SHP77 treated with DMSO at 0.1 percent for 48 hours (cell line): ENCODE results near the gene BET1L.

ENCODE experiments used
- DNase-seq: peaks from one replicate; lab custom pipeline; 2025; lab: John Stamatoyannopoulos, UW

Gene BET1L

DNA sequence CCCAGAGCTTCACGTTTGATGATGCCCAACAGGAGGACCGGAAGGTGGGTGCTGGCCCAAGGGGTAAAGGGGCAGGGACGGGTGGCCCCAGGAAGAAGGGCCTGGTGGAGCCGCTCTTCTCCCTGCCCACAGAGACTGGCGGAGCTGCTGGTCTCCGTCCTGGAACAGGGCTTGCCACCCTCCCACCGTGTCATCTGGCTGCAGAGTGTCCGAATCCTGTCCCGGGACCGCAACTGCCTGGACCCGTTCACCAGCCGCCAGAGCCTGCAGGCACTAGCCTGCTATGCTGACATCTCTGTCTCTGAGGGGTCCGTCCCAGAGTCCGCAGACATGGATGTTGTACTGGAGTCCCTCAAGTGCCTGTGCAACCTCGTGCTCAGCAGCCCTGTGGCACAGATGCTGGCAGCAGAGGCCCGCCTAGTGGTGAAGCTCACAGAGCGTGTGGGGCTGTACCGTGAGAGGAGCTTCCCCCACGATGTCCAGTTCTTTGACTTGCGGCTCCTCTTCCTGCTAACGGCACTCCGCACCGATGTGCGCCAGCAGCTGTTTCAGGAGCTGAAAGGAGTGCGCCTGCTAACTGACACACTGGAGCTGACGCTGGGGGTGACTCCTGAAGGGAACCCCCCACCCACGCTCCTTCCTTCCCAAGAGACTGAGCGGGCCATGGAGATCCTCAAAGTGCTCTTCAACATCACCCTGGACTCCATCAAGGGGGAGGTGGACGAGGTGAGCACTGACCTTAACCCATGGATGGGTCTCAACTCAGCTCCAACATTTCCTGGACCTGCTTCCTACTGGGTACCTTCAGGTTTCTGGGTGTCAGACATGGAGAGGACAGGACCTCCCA, 2.3 kb upstream of the BET1L start:
- DNase-seq: no peak

DNA sequence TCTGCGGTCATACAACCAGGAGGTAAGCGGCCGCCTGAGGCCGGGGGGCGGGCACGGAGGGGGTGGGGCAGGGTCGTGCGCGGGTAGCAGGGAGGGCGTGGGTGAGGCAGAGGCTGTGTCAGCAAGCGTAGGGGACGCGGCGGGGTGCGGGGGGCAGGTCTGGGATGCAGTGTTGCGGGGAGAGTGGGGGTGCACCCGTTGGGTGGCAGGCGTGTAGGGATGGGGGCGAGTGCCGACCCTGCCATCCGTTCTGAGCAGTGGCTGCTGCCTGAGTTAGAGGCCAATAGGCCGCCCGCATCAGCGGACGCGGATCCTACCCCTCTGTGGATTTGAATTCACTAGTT, 1.7 kb upstream of the BET1L start:
- DNase-seq: no peak

DNA sequence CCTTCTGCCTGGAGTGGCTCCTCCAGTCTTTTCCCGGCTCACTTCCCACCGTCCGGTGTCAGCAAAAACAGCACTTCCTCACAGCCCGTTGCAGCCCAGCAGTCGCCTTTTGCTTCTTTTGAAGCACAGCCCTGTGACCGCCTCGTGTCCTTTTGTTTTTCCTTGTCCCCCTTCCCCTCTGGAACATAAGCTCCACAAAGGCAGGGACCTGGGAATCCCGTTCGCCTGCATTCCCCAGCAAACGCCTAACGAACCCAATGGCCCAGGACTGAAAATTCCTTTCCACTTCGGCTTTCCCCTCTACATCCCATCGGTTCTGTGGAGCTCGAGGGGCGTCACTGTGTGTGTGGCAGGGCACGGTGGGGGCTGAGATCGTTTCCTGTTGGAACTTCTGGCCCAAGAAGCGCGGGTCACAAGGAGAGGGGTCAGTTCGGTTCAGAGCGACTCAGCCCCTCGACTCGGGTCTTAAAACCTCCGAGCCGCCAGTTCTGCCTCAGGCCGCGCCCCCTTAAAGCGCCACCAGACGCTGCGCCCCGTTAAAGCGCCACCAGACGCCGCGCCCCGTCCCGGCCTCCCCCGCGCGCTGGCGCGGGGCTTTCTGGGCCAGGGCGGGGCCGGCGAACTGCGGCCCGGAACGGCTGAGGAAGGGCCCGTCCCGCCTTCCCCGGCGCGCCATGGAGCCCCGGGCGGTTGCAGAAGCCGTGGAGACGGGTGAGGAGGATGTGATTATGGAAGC, 1.1 kb upstream of the BET1L start:
- no peak for DNase-seq

DNA sequence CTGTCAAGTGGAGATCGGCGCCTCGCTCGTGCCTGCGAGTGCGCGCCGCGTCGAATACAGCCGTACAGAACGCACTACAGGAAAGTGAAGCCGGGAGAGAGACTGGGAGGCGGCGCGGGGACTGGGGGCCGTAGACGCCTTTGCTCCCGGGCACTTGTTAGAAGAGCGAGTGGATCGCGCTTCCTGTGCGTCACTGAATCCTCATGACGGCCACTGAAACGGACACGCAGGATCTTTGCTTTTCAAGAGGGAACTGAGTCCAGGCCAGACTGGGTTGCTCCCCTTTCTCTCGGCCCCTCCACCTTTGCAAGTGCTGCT, 623 bp upstream of the BET1L start:
- DNase-seq: no peak

DNA sequence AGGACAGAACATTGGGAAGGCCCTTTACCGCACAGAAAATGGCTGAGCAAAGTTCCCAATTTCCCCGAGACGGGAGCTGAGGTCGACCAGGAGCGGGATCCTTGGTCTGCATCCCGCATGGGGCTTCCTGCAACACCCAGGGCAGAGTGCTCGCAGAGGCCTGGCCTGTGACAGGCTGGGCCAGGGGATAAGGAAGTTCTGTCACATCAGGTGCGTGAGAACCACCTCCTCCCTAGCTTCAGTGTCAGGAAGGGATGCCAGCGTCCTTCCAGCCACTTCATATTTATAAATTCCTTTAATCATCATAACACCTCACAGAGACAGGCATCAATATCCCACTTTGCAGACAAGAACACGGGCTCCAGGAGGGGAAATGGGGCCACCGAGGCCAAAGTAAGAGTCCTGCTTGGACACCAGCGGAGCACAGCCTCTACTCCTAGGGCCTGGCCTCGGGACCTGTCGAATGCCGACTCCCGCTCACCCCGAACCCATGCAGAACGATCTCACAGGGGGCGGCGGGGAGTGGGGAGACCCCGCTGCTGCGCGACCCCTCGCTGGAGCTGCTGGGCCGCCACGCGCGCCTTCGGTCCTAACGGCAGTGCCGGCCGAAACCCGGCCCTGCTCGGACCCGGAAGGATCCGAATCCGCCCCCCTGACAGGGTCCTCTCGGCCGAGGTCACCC, 532 bp downstream of the BET1L start:
- no peak for DNase-seq

DNA sequence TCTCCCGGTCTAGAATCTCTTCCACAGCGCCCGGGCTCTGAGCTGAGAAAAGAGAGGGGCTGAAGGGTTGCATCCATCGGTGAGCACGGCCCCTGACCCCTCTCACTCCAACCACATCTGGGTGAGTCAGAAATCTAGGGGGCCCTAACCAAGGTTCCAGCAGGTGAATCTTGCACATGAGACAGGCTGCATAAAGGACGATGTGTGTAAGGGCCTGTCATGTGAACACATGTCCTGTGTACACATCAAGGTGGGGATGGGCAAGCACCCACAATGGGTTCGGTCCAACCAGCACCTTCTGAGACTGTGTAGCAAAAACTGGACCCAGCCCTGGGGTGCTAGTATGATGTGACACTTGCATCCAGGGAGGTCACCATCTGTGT, 1.2 kb downstream of the BET1L start:
- DNase-seq: no peak

DNA sequence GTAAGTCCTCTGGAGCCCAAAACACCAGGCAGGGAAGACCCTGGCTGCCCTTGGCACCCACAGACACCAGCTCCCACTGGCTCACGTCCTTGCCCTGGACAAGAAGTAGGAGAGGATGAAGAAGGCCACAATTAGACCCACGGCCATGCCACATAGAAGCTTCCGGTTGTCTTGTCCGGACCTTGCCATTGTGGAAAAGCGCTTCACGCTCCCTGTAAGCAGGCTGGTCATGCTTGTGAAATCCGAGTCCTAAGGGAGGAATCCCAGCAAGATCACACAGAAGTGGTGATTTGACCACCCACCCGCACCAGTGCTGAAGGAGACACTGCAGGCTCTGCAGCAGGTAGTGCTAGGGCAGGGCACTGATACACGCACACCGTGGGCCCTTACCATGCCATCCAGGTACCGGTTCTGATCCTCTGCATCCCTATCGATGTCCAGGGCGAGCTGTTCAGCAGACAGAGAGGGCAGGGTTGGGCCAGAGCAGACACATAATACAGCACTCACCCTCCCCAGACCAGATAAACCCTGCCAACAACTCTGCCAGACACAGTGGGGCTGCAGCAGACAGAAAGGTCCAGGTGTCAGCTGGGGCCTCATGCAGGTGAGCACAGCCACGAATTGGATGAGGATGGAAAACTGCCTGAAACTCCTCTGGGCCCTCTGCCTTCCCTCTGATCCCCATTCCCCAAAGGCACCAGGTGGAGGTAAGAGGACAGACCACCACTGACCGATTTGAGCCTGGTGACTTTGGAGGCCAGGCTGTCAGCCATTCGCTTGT, 1.8 kb downstream of the BET1L start:
- no peak for DNase-seq

DNA sequence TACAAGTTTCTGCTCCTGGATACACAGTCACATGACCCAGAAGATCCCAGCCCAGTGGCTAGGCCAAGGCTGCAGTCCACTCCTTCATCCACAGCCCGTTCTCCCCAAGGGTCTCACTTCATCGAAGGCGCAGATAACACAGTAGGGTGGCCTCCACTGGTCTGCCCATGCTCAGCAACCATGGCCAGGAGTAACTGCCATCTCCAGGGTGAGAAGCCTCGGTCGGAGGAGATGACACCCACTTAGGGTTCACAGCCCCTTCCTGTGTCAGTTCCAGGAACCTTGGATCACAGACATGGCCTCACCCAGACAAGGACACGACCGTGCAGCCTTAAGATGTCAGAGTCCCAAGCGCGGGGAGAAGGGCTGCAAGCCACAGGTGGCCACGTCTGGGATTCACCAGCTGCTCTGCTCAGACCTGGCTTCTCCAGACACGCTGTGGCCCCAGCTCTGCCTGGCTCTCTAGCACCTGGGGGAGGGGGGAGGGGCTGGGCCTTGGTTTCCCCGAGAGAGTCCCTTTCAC, 2.6 kb downstream of the BET1L start:
- no peak for DNase-seq

DNA sequence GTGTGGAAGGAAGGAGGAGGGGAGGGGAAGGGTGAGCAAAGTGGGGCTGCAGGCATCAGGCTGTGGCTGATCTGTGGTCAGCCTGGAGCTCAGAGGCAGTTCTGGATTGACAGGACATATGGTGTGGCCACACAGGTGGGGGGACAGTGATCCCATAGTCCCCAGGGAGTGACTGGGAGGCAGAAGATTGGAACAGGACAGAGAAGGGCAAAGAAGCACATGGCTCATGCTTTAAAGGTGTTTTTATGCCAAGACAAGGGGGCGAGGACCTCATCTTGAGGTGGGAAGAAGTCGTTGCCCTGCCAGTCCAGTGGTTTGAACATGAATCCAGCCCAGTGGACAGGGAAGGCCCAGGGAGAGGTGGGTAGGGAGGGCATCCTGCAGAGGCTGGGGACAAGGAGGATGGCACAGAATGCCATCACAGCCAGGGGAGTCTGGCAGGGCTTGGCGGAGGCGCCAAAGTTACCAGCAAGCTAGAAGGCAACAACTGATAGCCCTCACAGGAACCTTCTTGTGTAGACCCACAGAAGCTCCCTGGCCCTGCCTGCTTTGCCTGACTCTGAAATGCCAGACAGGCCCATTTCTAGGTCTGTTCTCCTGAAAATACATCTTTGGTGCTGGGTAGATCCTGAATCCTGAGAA, 3.1 kb downstream of the BET1L start:
- DNase-seq: no peak

DNA sequence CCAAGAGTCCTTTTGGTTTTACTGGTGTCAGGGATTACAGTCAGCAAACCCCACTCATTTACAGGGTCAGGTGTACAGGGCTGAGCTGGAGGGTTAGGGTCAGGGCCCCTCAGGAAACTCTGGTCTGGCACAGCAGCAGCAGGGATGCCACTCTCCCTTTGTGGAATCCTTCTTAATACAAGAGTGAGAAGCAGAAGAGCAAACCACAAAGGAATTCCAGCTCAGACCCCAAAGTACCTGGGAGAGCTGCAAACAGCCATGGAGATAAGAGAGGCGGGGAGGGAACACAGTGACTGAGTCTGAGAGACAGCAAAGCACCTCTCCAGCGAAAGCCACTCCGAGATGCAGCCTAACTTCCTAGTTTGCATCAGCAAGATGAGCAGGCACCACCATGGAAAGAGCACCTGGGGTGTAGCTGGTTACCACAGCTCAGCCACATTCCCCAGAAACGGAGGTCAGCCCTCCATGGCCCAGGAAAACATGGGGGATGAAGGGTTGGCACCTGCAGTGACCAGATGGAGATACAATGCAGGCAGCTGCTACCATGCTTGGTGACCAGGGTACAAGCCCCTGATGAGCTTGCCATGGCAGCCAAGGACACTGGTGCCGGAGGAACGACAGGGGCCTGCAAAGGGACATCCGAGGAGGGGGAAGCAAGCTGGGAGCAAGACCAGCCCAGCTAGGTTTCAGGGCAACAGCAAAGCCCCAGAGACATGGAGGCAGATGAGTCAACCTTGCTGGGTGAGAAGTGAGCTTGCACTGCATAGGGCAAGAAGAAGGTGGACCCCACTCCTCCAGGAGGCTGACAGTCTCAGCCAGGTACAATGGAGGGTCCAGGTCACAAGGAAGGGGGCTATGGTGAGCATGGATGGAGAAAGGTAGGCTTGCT, 3.9 kb downstream of the BET1L start:
- DNase-seq: no peak

DNA sequence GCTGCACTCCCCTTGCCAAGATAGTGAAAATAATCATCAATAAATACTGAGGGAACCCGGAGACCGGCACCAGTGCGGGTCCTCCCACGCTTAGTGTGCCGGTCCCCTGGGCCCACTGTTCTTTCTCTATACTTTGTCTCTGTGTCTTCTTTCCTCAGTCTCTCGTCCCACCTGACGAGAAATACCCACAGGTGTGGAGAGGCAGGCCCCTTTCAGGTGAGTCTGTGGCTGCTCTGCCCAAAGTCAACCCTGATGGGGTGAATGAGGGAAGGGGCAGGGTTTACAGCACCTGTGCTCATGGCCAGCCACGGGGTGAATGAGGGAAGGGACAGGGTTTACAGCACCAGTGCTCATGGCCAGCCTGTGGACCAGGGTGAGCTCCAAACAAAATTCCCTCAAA, 4.7 kb downstream of the BET1L start:
- no peak for DNase-seq

DNA sequence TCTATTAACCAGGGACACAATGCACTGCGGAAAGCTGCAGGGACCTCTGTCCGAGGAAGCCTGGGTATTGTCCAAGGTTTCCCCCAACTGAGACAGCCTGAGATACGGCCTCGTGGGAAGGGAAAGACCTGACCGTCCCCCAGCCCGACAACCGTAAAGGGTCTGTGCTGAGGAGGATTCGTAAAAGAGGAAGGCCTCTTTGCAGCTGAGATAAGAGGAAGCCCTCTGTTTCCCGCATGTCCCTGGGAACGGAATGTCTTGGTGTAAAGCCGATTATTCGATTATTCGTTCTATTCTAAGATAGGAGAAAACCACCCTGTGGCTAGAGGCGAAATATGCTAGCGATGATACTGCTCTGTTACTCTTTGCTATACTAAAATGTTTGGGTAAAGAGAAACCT, 5.2 kb downstream of the BET1L start:
- DNase-seq: no peak

DNA sequence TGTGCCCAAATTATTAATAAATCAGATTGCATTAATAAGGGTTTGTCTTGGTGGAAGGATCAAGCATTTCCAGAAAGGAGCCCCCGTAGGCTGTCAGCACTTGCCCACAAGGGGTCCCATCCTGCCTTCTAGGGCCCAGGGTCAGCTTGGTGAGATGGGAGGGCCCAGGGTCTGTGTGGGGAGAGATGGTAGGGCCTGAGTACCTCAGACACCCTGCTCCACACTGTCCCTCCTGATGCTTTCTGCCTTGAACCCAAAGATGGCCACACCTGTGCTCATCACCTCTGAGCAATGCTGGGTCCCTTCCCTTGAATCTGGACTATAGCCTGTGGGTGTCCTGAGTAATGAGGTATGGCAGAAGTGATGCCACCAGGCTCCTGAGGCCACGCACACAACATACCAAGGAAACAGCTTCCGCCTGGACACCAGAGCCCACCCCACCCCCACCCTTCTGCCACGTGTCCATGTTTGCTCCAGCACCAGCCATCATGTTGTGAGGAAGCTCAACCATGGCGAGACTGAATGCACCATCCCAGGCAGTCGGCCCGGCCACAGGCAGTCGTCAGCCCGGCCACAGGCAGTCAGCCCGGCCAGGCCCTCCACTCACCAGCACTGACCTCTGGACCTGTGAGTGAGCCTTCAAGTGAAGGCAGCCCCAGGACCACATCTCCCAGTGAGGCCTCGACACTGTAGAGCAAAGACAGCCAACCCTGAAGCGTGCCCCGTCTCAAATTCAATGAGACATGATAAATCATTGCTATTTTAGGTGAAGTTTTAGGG, 6.8 kb downstream of the BET1L start:
- DNase-seq: no peak

DNA sequence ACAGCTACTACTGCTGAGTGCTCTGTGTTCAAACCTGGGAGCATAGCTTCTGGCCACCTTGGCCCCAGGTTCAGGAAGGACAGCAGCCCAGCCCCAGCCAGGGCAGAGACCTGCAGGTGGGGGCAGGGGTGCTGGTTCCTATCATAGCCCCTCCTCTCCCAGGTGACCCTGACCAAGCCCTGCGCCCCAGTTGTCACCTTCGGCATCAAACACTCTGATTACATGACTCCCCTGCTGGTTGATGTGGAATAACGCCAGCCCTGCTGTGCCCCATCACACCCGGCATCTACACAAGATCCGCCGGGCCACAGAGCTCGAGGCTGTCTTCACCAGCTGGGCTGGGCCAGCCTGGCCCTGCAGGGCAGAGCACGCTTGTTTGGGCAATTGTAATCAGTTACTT, 7.4 kb downstream of the BET1L start:
- no peak for DNase-seq

DNA sequence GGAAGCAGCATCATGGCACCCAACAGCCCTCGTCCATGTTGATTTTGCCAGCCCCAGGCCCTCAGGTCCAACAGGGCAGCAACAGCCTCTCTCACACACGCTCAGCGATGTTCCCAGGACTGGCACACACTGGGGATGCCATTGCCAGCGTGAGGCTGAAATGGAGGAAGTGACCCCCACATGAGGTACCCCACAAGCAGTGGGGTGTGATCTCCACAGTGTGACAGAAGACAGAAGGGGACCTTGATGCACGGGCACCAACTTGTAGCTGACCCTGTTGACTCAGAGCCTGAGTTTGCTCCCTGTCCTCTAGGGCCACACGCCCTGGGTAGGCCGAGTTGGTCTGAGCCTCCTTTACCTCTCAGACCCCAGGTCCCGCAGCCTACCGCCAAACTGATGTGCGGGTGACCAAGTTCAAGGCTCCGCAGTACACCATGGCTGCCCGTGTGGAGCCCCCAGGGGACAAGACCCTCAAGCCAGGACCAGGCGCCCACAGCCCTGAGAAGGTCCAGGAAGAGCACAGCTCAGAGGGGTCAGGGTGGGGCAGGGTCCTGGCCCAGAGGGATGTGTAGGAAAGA, 8.1 kb downstream of the BET1L start:
- no peak for DNase-seq

DNA sequence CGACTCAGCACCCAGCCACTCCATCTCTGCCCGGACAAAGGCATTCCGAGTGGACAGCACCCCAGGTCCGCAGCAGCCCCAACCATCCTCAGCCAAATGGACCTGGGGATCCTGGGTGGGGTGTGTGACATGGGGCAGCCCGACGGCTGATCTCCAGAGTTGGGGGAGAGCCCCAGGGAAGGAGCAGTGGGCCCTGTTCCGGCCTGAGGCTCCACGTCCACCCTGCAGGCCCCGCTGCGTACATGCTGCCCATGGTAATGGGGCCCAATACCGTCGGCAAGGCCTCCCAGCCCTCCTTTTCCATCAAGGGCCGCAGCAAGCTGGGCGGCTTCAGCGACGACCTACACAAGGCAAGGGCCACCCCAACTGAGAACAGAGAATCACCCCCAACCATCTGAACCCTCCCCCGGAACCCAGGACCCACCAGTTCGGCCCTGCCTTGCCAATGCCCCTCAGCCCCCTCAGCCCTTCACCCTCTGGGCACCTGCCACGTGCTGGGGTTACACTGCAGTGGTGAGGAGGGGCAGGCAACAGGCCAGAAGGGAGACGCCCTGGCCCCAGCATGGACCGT, 8.9 kb downstream of the BET1L start:
- DNase-seq: no peak

DNA sequence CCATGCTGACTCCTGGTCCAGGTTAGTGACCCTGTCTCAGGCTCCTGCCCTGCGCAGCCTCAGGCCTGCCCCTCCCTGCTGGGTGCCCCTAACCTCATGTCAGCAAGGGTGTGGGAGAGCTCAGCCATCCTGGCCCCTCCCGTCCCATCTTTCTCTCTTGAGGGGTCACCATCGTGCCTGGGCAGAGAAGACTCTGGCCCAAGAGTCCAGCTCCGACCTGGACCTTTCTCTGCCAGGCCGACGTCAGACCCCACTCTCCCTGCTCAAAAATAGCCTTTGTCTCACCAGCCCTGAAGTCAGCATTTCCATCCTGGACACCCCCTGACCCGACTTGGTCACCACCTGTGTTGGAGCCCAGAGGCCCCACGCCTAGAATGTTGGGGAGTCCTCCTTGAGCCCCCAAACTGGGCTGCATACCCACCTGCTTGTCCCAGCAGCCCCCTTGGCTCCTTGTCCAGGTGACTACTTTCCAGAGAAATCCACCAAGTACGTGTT, 9.4 kb downstream of the BET1L start:
- DNase-seq: no peak

DNA sequence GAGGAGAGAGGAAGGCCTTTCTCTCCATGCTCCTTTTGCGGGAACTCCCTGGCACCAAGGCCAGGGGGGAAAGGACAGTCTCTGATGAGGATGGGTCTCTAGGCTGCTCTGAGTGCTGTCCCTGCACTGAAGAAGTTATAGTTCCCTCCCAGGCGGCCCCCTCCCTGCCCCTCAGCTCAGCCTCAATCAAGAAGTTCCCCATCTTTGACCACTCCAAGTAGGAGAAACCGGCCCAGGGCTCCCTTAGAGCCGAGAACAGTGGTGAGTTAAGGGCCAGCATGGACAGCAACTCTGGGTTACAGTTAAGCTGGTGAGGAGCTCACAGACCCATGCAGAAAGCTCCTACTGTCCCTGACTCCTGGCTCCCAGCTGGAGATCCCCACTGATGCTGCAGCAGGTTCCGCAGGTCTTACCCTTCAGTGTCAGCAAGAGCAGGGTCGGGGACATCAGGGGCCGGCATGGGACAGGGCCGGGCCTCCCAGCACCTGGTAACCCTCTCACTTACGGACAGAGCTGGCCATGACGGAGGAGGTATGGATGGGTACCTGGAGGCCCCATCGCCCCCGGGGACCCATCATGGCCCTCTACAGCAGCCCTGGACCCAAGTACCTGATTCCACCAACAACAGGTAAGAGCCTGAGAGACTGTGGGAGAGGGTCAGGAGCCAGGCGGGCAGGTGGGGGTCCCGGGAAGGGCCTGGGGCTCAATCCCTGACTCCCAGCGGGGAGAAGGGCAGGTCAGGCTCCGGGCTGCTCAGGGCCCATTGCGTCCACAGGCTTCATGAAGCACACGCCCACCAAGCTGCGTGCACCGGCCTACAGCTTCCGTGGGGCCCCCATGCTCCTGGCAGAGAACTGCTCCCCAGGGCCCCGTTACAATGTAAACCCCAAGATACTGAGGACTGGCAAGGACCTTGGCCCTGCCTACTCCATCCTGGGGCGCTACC, 10.1 kb downstream of the BET1L start:
- no peak for DNase-seq
